Measurements from ENCODE around the gene PHF2.
"Not testable (repeated sequence)": the region's sequence is repeated elsewhere in the genome, so short reads cannot be mapped to it uniquely, and the experiment has no call there.

Gene PHF2

DNA sequence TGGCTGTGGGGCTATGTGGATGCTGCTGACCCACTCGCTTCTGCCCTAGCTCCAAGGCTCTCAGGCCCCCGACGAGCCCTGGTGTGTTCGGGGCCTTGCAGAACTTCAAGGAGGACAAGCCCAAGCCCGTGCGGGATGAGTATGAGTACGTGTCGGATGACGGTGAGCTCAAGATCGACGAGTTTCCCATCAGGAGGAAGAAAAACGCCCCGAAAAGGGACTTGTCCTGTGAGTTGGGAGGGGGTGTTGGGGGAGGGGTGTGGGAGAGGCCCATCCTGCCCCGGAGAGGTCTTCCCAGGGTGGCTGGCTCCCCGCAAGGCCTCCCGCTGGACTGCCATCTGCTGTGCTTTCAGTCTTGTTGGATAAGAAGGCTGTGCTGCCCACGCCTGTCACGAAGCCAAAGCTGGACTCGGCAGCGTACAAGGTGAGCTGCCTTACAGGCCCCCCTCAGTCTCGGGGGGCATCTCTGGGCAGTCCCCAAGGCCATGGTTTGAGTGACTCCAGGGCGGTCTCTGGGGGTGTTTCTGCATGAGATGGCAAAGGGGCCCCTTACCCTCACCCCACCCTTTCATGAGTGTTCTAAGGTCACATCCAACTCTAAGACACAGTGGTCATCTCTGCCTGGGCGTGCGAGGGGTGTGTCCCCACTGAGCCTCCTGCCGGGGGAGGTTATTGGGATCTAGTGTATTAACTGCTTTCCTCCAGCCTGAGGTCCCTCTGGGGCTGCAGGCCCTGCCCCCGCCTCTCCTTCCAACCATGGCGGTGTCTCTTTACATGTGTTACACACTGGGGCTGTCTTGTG, 89.5 kb downstream of the PHF2 start:
- no peak for DNase-seq (ENCODE audit: low spot score)

DNA sequence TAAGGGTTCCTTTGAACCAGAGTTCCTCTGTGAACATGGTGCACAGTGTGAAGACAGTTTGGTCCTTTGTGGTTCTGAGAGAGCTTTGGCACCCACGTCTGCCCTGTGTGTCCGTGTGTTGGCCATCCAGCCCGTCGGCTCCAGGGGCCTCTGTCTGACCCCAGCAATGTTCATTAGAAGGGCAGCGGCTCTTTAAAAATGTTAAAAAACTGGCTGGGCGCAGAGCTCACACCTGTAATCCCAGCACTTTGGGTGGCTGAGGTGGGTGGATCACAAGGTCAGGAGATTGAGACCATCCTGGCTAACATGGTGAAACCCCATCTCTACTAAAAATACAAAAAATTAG, 90.0 kb downstream of the PHF2 start:
- not testable (repeated sequence) for DNase-seq (ENCODE audit: low spot score)

DNA sequence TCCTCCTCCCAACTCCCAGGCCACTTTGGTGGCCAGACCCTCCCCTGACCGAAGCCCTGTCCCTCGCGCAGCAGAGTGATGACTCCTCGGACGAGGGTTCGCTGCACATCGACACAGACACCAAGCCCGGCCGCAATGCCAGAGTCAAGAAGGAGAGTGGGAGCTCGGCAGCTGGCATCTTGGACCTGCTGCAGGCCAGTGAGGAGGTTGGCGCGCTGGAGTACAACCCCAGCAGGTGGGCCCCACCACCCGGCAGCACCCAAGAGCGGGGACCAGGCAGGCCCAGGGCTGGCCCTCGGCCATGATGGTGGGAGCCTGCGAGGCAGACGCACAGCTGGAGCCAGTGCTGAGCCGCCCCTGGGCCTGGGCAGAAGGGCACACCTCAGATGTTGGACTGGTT, 90.6 kb downstream of the PHF2 start:
- no peak for DNase-seq (ENCODE audit: low spot score)

DNA sequence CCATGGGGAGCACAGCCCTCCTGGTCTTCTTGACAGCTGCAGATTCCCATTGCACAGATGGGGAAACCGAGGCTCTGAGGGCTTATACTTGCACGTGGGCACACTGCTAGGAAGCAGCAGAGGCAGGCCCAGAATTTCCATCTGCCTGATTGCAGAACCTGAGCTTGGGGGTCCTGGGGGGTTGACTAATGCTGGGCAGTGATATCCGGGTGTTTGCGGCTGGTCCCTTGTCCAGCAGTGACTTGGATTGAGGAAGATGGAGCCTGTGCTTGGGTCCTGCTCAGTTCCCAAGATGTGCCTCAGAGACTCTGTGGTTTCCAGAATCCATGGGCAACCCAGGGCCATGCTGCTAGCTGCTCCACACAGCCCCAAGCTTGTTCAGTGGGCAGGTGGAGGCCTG, 91.2 kb downstream of the PHF2 start:
- DNase-seq (ENCODE audit: low spot score): no peak

DNA sequence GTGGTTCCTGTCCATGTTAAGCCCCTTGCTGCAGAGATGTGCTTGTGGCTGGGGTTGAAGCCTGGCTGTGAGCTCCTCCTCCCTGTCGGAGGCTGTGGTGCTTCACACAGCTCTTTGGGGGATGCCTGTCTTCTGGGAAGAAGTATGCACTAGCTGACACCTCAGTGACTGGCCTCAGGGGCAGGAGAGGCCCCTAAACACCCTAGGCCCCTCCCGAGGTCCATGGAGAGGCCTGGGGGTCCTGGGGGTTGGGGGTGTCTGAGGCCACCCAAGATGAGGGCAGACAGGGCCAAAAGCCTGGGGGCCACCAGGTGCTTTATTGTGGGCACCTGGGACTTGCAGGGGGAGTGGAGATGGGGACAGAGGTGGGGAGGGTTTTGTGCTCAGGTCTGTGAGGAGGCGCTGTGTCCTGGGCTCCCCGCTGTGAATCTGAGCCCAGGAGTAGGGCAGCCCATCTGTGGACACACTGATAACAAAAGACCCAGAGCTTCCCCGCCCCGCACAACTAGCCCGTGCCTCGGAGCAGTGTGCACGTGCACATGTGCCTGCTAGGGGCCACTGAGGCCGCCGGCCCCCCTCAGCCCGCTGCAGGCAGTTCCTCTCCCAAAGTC, 92.0 kb downstream of the PHF2 start:
- DNase-seq (ENCODE audit: low spot score): no peak

DNA sequence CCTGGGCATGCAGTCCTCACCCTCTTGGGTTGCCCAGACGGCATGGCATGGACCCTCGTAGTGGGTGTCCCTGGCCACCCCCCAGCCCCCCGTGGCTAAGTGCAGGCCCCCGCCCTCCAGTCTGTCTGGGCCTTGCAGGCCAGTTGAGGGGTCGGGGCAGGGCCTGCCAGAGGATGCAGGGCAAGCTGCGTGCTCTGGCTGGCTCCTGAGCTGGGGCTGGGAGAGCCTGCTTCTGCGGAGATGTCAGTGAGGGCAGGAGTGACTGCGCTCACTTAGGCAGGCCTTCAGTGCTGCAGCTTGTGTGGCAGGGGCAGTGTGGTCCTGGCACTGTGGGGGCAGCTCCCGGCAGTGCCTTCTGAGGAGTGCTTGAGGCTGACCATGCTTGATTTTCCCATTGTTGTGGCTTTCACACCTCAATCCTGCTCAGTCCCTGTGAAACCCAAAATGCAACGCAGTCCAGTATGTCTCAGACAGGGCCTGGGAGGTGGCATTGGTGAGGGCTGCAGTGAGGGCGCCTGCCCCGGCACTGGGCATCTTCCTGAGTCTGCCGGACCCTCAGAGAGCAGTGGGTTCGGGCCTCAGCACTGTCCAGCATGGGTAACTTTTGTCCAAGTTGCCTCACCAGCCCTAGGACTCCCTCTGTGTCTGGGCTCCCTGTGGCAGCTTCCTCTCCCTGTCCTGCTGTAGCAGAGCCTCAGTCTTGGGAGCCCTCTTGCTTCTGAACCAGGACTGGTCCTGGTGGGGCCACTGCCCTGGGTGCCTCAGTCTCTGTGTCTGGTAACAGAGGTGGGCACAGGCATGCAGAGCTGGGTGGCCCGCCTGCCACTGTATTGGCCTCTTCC, 93.0 kb downstream of the PHF2 start:
- no peak for DNase-seq (ENCODE audit: low spot score)

DNA sequence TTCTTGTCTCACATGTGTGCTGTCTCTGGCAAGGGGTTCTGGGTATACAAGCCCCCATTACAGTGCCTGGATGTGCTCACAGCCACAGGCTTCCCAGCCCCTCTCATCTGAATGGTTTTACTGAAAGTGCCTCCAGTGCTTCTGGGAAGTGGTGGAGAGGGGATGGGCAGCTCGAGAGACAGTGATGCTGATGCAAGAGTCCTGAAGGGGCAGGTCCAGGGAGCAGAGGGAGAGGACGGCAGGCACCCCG, 93.5 kb downstream of the PHF2 start:
- DNase-seq (ENCODE audit: low spot score): no peak

DNA sequence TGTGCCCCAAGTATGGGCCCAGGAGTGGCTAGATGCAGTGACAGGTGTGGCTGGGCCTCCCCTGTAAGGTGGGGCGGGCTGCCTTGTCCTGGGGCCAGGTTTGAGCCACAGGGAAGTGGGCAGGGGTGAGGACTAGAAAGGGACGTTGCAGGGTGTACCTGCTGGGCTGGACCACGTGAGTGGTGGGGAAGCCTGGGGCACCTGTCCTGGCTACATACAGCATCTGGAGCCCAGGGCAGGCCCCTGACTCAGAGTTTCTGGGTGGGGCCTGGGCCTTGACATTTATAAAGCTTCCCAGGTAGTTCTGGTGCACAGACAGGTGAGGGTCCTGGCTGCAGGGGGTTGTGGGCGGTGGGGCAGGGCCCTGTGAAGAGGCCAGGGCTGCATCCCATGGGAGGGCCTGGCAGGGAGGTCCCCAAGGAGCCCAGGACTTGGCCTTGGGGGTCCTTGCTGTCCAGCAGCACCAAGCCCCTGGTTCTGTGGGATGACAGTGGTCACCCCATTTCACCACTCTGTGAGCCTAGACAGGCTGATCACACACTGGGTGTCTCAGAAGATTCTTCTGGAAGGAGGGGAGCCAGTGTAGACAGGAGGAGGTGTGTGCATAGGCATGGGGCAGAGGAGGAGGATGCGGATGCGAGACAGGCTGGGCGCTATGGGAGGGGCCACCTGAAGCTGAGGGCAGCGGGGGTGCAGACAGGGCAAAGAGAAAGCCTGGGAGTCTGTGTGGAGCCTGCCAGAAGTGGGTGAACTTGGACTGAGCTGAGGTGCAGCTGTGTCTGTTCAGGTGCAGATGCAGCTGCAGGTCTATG, 94.0 kb downstream of the PHF2 start:
- DNase-seq (ENCODE audit: low spot score): no peak

DNA sequence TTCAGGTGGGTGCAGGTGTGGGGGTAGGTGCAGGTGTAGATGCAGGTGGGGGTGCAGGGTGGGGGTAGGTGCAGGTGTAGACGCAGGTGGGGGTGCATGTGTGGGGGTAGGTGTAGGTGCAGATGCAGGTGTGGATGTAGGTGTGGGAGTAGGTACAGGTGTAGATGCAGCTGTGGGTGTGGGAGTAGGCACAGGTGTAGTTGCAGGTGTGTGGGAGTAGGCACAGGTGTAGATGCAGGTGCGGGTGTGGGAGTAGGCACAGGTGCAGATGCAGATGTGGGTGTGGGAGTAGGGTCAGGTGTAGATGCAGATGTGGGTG, 94.6 kb downstream of the PHF2 start:
- DNase-seq (ENCODE audit: low spot score): no peak

DNA sequence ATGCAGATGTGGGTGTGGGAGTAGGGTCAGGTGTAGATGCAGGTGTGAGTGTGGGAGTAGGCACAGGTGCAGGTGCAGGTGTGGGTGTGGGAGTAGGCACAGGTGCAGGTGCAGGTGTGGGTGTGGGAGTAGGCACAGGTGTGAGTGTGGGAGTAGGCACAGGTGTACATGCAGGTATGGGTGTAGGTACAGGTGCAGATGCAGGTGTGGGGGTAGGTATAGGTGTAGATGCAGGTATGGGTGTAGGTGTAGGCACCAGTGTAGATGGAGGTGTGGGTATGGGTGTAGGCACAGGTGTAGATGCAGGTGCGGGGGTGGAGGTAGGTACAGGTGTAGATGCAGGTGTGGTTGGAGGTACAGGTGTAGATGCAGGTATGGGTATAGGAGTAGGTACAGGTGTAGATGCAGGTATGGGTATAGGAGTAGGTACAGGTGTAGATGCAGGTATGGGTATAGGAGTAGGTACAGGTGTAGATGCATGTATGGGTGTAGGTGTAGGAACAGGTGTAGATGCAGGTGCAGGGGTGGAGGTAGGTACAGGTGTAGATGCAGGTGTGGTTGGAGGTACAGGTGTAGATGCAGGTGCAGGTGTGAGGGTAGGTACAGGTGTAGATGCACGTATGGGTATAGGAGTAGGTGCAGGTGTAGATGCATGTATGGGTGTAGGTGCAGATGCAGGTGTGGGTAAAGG, 96.1 kb downstream of the PHF2 start:
- not testable (repeated sequence) for DNase-seq (ENCODE audit: low spot score)

DNA sequence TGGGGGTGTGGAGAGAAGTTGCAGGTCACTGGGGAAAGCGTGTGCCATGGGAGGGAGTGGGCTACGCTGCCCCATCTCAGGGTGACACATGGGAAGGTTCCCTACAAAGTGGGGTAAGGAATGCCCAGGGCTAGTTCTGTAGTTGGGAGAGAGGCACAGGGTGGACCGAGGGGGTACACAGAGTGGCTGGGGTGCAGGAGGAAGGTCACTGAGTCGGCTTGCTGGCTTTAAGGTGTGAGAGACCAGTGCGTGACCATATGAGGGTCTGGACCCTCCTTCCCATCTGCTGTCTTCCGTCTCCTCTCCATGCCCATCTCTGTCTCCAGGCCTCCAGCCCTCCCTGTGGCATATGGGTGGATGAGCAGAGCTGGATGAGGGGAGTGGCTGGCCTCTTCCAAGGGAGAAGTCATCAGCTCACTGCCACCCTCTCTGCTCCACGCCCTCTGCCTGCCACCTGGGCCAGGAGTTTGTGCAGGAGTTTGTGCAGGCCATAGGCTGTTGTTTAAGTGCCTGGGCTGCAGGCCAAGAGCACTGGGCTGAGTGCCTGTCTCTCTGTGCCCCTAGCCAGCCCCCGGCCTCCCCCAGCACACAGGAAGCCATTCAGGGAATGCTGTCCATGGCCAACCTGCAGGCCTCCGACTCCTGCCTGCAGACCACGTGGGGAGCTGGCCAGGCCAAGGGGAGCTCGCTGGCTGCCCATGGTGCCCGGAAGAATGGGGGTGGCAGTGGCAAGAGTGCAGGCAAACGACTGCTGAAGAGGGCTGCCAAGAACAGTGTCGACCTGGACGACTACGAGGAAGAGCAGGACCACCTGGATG, 96.8 kb downstream of the PHF2 start:
- no peak for DNase-seq (ENCODE audit: low spot score)

DNA sequence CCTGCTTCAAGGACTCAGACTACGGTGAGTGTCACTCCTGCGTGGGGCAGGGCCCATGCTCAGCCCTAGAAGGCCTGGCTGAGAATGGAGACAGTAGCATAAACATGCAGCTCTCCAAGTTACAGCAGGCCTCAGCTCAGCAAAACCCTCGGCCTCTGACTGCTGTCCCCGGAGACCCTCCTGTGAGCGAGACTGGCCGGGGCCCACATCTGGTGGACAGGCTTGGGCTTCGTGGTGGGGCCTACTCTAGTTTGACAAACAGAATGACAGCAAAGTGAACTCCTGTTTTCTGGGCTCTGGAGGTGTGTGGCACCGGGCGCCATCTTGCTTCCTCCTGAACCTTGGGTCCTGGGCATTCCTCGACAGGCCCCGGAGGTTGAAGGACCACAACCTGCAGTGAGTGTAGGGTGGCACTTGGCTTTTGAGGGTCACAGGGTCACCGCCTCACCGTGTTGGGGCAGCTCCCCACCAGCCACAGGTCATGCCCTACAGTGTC, 97.5 kb downstream of the PHF2 start:
- DNase-seq (ENCODE audit: low spot score): no peak

DNA sequence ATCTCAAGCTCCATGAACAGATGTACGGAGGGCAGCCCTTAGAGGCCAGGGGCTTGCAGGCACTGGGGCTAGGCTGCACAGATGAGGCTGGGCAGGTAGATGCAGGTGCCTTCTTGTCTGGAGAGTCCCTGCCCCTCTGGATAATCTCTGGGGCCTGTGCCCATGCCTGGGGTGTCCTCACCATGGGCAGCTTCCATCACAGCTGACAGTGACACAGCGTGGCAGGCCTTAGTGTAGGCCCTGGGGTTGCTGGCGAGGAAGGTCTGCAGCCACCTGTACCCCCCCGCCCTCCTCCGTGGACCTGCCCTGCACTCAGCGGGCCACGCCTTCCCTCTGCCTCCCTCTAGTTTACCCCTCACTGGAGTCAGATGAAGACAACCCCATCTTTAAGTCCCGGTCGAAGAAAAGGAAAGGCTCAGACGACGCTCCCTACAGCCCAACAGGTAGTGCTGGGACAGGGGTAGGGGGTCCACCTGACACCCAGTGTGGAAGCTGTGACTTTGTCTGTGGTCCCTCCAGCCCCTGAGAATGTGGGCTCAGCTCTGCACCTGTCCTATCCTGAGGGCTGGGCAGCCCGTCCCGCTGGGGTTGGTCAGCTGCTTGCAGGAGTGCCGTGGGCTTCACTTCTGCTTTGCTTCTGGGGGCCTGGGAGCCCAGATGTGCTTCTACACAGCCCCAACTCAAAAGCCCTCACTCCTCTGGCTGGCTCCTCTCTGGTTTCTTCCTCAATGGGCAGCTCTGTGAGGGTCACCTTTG, 98.4 kb downstream of the PHF2 start:
- no peak for DNase-seq (ENCODE audit: low spot score)

DNA sequence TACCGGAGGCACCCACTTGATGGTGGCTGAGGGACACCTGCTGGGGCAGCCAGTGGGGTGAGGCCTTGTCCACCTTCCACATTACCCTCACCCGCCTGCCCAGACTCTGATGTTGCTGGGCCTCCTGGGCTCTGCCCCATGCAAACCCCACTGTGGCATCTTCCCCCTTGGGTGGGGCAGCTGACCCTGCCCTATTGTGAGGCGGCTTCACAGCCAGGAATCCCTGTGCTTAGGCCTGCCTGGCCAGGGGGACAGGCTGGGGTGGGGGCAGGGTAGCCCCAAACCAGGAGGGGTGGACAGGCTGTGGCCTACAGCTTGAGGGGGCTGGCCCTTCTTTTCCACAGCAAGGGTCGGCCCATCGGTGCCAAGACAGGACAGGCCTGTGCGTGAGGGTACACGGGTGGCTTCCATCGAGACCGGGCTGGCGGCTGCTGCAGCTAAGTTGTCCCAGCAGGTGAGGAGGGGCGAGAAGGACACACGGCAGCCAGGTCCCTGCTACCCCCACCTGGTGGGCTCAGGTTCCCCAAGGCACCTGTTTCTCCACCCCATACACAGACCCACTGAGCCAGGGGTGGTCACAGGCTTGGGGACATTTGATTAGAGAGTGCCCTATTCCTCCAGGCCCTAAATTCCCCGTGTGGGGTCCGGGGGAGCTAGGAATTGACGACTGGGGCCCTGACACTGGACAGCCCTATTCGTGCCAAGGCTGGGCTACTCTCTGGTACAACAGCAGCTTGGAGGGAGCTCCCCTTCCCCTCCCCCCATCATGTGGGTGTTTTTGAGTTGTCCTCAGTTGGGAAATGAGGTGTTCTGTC, 99.2 kb downstream of the PHF2 start:
- DNase-seq (ENCODE audit: low spot score): no peak

DNA sequence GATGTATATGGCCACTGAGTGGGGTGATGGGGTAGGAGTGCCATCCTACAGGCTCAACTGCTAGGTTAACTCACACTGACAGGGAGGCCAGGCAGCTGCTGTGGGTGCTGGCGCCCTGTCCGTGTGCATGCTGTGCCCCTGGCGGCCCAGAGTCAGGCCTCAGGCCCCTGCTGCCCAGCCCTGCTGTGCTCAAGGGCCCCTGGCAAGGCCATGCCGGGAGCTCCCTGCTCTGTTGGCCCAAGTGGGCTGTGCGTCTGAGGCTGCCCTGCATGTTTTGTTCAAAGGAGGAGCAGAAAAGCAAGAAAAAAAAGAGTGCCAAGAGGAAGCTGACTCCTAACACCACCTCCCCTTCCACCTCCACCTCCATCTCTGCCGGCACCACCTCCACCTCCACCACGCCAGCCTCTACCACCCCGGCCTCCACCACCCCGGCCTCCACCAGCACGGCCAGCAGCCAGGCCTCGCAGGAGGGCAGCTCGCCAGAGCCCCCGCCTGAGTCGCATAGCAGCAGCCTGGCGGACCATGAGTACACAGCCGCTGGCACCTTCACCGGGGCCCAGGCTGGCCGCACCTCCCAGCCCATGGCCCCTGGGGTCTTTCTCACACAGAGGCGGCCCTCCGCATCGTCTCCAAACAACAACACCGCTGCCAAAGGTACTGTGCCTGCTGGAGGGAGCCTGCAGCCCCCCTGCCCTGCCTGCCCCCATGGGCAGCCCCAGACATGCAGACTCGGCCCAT, 100.1 kb downstream of the PHF2 start:
- no peak for DNase-seq (ENCODE audit: low spot score)

DNA sequence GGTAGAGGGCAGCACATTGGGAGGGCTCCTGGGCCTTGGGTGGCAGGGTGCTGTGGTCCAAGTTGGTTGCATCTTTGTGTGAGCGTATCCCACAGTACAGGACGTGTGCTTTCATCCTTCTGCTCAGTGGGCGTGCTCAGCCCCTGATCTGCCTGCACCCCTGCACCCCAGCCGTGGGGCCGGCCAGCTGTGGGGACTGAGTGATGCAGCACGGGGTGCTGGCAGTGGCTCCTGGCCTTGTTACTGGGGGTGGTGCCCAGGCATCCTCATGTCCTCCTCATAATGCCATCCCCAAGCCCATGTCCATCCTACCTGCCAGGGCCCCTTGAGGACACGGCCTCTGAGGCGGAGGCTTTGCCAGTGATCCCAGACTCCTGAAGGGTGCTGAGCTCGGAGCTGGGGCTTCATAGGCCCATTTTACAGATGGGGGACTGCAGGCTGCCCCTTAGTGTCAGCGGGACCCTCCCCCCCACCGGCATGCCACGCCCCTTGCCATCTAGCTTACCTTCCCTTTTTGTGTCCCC, 100.7 kb downstream of the PHF2 start:
- DNase-seq (ENCODE audit: low spot score): no peak

DNA sequence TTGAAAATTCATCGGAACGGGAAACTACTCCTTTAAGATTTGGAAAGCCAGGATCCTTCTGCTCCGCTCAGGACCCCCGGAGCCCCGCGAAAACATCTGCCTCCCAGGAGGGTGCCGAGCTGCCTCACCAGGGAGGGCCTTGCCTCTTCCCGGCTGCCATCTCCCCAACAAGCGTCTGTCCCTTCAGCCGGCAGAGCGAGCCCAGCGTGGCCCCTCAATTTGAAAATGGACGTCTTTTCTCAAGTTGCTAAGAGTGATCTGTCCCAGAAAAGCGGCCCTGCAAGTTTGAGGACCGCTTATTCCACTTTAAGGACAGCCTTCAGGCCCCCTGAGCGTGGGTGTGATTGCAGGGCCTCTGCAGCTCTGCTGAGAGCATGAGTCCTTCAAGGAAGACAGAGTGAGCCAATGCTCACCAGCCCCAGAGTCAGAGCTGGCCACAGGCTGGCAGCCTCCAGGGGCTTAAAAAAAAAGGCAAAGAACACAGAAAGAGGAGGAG, 101.3 kb downstream of the PHF2 start:
- DNase-seq (ENCODE audit: low spot score): no peak
